Midbrain (tissue), 1 donor: Measurements from ENCODE around the gene ALOX15.
"Not testable (repeated sequence)": the region's sequence is repeated elsewhere in the genome, so short reads cannot be mapped to it uniquely, and the experiment has no call there.

Source experiments
- DNase-seq: peaks from one replicate; lab custom pipeline; 2025; lab: John Stamatoyannopoulos, UW

Gene ALOX15

DNA sequence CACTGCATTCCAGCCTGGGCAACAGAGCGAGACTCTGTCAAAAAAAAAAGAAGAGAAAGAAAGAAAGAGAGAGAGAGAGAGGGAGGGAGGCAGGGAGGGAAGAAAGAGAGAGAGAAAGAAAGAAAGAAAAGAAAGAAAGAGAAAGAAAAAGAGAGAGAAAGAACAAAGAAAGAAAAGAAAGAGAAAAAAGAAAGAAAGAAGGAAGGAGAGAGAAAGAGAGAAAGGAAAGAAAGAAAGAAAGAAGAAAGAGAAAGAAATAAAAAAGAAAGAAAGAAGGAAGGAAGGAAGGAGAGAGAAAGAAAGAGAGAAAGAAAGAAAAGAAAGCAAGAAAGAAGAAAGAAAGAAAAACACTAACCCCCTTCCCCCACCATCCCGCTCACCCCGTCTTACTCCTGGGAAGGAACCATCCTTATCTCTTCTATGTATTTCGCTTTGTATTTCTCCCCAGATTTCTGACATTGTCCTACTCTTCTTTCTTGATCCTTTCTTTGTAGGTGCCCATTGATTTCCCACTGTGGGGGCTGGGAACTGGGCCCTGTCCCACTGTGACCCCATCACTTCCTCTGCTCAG is 20.9 kb downstream of the ALOX15 start:
- DNase-seq = no peak

DNA sequence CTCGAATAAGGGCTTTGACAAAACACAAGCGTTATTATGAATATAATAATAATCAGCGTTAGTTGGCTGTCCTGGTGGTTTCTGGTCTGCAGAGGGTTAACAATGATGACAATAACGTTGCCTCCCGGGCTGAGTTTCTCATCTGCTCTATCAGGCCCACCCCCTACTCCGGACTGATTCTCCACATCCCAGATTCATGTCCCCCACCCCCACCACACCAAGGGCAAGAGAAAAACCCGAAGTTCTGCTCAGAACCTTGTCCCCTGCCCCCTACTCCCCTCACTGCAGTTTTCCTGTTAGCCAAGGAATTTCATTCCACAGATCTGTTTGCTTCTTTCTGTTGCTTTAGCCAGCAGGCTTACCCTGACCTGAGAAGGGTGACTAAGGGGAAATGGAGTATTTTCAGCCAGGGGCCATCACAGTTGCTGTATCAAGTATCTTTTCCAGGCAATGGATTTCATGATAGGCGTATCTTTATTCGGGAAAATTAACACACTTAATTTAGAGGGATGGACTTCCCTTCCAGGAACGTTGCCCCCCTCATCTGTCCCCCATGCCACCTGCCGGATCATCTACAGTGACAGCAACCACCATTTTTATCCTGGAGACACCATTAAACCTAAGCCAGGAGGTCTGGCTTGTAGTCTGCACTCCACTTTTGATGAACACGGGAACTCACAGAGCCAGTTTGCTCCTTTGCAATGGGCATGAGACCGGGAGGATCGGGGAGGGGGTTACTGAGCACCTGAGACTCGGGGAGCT is 23.7 kb downstream of the ALOX15 start:
- DNase-seq = no peak

DNA sequence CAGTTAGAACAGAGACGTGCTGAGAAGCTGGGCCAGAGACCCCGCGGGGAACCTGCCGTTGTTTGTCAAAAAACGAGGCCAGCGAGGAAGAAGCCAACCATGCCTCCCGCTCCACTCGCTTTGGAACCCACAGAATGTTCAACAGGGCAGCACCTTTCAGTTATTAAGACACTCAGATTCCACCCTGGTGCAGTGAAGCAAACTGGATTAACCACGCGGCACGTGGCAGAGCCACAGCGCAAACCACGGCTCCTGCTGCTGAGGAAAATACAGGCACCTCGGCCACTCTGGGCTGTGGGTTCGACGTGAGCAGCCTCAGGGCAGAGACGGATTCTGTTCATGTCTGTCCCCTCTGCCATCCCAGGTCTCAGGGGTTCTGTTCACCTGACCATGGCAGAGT is 24.4 kb downstream of the ALOX15 start:
- DNase-seq = no peak

DNA sequence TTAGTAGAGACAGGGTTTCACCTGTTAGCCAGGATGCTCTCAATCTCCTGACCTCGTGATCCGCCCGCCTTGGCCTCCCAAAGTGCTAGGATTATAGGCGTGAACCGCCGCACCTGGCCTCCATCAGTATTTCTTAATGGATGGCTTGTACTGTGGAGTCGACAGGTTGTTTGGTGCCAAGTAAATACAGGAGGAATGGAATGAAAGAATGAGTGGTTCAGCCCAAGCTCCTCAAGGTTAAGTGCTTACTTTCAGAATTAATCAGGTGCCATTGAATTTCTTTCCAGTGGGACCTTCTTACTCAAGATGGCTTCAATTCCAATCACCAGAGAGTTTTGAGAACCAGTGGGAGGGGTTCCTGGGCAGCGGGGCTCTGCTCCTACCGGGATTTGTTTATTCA is 25.0 kb downstream of the ALOX15 start:
- DNase-seq = no peak

DNA sequence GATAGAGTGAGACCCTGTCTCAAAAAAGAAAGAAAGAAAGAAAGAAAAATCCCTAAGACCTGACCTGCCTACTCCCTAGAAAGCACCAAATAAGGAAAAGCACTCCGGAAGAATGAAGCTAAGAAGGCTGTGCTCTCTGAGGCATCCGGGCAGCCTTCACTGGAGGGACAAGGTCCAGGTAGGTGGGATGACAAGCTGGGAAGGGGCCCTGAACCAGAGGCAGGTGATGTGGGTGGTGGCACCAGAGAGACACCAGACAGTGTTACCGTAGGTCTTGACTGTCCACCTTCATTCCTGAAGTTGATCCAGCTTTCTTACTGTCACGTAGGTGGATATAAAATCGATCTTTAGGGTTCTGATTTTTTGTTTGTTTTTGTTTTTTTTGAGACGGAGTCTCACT is 30.8 kb downstream of the ALOX15 start:
- DNase-seq = no peak

DNA sequence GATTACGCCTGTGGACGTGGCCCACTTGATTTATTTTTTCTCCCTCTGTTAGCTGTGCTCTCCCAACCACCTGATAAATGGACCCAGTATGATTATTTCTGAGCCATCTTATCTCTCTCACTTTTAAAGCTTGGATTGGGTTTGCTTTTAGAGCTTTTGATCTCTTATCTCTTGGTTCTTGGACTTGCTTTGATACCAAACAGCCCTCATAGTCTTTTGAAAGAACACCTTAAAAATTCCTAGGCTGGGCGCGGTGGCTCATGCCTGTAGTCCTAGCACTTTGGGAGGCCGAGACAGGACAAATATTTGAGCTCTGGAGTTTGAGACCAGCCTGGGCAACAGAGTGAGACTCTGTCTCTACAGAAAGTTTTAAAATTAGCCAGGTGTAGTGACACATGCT is 31.3 kb downstream of the ALOX15 start:
- DNase-seq = no peak

DNA sequence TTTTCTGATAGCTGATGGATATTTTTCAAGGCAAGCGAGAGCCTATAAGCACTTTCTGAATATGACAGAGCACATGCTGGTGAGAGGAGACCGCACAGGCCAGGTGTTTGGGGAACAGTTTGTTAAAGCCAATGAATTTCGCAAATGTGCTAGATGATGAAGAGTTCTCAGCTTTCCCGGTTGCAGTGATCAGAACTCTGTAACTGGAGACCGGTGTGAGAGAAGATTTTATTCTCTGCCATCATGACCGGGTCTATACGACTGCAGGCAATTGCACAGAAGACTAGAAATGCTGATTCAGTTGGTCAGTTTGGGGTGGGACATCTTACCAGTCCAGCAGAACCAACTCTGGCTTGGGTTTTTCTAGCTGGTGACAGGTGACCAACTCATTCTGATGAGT is 31.7 kb downstream of the ALOX15 start:
- no peak for DNase-seq

DNA sequence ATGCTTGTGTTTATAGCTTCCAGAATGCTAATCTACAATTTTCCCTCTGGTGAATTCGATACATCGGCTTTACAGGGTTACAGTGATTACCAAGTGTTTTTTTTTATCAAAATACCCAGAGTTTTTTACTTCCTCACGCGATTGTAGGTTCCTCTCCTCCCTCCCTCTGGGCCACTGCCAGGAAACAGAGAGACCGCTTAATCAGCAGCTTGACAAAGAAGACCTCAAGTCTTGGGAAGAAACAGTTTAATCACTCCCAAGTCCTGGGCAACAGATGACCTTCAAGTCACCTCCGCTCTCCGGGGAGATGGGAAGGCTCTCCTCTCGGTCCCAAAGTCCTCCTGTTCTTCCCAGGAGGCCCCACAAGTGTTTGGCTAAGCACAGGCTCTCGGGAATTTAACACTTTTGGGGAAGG is 33.7 kb downstream of the ALOX15 start:
- DNase-seq = peak; percentile 33

DNA sequence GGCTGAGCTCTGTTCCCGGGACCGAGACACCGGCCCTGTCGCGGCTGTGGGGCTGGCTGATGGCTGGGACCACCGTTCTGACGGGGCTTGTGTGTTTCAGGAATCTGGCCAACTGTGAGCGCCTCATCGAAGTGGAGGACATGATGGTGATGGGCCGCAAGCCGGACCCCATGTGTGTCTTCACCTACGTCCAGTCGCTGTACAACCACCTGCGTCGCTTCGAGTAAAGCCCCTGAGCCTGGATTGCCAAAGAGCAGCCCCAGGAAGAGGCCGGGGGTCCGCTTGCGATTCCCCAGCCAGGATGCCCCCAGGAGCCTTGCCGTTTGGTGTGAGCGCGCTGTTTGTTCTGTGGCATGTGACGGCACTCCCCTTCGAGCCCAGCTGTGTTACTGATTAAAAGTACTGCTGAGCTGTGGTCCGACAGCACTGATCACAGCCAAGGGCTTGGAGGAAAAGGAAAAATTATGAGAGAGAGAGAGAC is 34.2 kb downstream of the ALOX15 start:
- no peak for DNase-seq

DNA sequence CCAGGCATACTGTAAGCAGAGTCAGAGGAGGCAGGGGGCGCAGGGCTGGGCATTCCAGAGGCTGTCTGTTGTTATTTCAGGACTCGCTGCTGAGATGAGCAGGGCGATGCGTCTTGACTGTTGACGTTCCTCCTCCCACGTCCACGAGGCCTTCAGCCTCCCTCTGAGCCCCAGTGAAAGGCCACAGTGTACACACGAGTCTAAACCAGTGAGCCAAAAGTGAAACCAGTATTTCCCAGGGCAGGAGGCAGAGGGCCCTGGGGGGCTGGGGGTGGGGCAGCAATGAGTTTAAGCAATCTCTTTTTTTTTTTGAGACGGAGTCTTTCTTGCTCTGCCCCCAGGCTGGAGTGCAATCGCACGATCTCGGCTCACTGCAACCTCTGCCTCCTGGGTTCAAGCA is 35.7 kb downstream of the ALOX15 start:
- no peak for DNase-seq

DNA sequence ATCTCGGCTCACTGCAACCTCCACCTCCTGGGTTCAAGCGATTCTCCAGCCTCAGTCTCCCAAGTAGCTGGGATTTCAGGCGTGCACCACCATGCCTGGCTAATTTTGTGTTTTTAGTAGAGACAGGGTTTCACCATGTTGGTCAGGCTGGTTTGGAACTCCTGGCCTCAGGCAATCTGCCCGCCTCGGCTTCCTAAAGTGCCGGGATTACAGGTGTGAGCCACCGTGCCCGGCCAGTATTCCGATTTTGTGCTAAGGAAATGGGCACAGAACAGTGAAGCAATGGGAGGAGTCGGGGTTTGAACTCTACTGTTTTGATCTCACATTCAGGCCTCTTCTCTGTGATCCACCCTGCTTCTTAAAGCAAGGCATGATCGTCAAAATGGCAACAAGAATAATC is 36.7 kb downstream of the ALOX15 start:
- DNase-seq = not testable (repeated sequence)

DNA sequence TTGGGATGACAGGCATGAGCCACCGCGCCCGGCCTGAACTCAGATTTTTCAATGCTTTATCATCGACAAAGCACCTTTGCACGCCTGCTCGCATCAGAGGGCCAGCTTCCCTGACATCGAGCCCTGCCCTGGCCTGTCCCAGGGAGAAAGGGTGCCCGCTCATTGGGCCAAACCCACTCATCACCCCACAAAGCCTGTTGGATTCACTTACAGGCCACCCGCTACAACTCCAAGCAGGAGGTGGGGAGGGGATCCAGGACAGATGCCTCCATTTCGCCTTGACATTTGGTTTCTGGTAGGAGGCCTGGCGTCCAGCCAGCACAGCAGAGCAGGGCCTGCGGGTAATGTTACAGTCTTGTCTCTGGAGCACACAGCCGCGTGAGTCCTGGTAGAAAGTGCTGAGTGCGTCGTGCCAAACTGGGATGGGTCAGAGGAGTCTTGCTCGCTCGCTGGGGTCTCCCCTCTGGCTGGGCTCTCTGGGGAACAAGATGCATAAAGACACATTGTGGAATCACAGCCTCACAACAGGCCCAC is 37.3 kb downstream of the ALOX15 start:
- DNase-seq = no peak

DNA sequence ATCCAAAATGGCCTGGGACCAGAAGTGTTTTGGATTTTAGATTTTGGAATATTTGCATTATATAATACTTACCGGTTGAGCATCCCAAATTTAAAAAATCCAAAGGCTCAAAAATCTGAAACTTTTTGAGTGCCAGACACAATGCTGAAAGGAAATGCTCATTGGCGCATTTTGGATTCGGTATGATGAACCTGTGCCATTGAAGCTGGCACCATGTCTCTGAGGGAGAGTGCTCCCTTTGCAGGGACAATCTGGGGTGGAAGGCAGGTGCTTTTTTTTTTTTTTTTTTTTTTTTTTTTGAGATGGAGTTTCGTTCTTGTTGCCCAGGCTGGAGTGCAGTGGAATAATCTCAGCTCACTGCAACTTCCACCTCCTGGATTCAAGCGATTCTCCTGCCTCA is 39.4 kb downstream of the ALOX15 start:
- no peak for DNase-seq

DNA sequence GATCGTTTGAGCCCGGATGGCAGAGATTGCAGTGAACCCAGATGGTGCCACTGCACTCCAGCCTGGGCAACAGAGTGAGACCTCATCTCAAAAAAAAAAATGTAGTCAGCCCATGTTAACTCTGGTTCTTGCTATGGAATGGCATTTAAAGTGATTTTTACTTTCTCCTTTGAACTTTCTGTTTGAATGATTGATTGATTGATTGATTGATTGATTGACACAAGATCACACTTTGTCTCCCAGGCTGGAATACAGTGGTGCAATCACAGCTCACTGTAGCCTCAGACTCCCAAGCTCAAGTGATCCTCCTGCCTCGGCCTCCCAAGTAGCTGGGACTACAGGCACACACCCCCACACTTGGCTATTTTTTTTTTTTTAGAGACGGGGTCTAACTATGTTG is 40.2 kb downstream of the ALOX15 start:
- no peak for DNase-seq

DNA sequence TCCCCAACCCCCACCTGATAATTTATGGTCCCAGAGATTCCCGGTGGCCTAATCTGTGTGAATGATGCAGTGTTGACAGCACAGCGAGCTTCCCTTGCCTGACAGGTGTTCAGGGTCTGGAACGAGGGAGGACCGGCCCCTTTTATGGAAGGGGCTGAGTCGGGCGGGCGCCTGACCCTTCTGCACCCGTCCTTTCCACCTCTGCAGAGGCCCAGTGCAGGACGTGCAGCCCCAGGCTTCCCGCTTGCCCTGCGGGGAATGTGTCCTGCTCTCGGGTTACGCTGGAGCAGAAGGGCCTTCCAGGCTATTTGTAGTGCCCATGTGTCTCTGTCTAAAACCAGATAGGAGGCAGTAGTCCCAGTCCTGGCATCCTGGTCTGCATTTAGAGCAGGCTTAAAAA is 40.9 kb downstream of the ALOX15 start:
- no peak for DNase-seq

DNA sequence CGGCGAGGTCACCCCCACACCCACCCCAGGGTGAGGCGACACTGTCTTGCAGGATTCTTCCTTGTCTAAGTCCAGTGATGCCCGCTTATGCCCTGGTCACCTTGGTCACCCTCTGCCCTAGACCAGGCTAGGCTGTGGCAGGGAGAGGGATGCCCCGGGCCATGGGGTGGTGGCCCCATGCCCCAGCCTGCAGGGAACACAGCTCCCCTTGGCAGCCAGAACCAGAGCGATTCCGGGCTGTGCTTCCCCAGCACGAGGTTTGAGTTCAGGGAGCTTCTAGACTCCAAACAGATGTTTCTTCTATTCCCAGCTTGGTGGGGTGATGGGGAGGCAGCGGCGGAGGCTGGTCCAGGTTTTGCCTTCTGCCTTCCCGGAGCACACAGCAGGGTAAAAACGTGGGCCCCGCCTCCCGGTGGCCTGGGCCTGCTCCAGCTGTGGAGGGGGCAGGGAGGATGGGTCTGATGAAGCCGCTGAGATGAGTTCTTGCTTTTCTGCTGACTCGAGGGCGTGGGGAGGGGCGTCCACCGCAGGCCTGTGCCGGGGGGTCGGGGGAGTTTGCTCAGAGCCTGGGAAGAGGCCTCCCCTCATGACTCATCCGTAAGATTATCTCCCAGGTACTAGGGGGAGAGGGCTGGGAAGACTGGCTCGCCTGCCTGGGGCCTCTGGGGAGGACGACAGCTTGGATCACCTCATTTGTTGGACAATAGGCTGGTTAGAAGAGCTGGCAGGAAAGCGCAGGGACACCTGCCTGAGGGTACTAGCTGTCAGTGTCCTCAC is 41.8 kb downstream of the ALOX15 start:
- DNase-seq = no peak

DNA sequence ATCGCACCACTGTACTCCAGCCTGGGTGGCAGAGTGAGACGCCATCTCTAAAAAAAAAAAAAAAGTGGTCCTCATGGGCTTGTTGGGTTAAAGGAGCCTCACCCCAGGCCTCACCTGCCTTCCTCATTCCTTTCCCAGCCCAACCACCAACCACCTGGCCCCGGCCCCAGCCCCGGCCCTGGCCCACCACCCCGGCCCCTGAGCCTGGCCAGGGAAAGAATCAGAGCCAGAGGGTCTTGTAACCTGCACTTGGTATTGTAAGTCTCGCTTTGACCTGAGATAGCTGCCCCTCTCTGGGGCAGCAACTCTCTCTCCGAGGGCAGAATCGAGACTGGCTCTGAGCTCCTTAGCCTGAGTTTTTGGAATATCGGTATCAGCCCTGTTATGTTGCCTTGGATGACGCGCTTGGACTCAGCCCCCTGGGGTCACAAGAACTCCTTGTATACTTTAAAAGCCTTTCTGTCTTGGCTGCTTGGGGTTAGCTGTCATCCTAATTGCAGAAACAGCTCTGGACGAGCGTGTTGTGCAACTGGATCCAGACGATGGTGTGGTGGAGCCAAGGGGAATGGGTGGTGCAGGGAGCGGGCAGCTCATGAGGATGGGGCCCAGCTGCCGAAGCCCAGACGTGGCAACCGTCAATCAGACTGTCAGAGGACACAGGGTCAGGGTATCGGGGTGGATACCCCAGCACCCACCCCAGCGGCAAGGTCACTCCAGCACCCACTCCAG is 42.5 kb downstream of the ALOX15 start:
- no peak for DNase-seq

DNA sequence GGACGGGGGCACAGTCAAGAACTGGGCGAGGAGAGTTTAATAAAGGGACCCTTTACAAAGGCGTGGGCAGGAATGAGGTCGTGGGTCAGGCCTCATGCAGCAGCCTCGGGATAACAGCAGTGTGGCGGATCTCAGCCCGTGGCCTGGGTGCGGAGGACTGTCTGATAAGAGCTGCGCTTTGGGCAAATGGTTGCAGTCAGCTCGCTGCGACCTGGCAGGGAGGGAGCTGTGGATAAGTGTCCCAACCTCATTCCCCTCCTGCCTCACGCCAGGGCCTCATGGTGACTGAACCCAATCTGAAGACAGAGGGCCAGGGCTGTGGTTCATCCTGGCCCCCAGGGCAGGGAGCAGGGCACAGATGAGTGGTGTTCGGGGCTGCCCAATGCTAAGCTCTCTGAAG is 43.5 kb downstream of the ALOX15 start:
- DNase-seq = no peak

DNA sequence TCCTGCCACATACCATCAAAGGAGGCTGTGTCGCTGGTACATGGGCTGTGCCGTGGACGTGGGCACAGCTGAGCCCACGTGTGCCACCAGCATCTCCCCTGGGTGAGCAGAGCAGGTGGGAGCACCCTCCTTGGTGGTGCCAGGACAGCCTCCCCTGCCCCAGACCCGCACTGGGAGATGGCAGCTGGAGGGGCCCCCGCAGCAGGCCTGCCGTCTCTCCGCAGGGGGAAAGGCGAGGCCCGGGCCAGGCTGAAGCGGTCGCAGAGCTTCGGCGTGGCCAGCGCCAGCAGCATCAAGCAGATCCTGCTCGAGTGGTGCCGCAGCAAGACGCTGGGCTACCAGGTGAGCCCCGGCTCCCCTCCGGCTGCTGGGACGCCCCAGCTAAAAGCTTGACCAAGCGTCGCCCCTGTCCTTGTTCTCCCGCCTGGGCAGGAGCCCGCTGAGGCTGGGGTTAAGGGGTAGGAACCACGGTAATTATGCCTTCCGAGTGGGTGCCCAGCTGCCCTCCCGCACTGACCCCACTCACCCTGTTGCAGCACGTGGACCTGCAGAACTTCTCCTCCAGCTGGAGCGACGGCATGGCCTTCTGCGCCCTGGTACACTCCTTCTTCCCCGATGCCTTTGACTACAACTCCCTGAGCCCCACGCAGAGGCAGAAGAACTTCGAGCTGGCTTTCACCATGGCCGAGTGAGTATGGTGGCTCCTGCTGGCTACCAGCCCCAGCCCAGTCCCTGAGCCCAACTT is 44.7 kb downstream of the ALOX15 start:
- DNase-seq = no peak

DNA sequence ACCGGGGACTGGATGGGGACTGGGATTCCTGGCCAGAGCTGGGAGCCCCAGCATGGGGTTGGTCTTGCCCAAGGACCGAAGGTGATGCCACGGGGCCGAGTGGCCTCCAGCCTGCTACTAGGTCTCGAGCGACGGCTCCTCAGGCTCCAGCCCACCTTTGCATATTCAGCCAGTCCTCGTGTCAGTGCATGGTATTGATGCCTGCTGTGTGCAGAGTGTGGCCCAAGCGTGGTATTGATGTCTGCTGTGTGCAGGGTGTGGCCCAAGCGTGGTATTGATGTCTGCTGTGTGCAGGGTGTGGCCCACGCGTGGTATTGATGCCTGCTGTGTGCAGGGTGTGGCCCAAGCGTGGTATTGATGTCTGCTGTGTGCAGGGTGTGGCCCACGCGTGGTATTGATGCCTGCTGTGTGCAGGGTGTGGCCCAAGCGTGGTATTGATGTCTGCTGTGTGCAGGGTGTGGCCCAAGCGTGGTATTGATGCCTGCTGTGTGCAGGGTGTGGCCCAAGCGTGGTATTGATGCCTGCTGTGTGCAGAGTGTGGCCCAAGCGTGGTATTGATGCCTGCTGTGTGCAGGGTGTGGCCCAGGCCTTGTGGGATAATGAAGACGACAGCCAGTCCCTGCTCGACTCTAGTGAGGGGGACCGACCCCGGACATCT is 45.7 kb downstream of the ALOX15 start:
- not testable (repeated sequence) for DNase-seq
